NCI-H748 (cell line): Measurements from ENCODE around the gene HDAC1.
"Not testable (repeated sequence)": the region's sequence is repeated elsewhere in the genome, so short reads cannot be mapped to it uniquely, and the experiment has no call there.

Source experiments
- DNase-seq: peaks from one replicate; lab custom pipeline; 2025; ENCODE audit not compliant: unreplicated experiment; lab: John Stamatoyannopoulos, UW

Gene HDAC1

GRCh38 chr1:32291708-32292538, at the start of gene HDAC1:
HDAC1 (plus strand) TSS chr1:32292083; CDS start chr1:32292170, 87 bp downstream.
- peak; percentile 89 for DNase-seq

- peak; percentile 2 for DNase-seq
Observed at GRCh38 chr1:32242341-32242851, 49.5 kb upstream of the HDAC1 start.

- DNase-seq: no peak
Observed at GRCh38 chr1:32246888-32247273, 45.0 kb upstream of the HDAC1 start, which contains the start of gene FAM167B. FAM167B (plus strand) TSS chr1:32247222; CDS start chr1:32247422, 200 bp downstream.

- DNase-seq: no peak
Observed at GRCh38 chr1:32247452-32247851, 44.4 kb upstream of the HDAC1 start.

- DNase-seq: peak; percentile 85
Observed at GRCh38 chr1:32247983-32248889, 43.6 kb upstream of the HDAC1 start.

GRCh38 chr1:32249831-32250525, 41.9 kb upstream of the HDAC1 start:
- DNase-seq: no peak

- DNase-seq: no peak
Observed at GRCh38 chr1:32250893-32251716, 40.8 kb upstream of the HDAC1 start, which contains the start of gene LCK. LCK (plus strand) TSS chr1:32251265; CDS start chr1:32274330, 23,065 bp downstream.

- no peak for DNase-seq
Observed at GRCh38 chr1:32255072-32256071, 36.5 kb upstream of the HDAC1 start.

GRCh38 chr1:32256473-32257226, 35.2 kb upstream of the HDAC1 start:
- no peak for DNase-seq

- DNase-seq: no peak
Observed at GRCh38 chr1:32257227-32257508, 34.7 kb upstream of the HDAC1 start.

GRCh38 chr1:32263236-32263593, 28.7 kb upstream of the HDAC1 start:
- DNase-seq: not testable (repeated sequence)

- DNase-seq: no peak
Observed at GRCh38 chr1:32263744-32264143, 28.1 kb upstream of the HDAC1 start.

GRCh38 chr1:32265846-32266245, 26.0 kb upstream of the HDAC1 start:
- no peak for DNase-seq

GRCh38 chr1:32266921-32267591, 24.8 kb upstream of the HDAC1 start:
- no peak for DNase-seq

- no peak for DNase-seq
Observed at GRCh38 chr1:32269744-32270143, 22.1 kb upstream of the HDAC1 start.

- DNase-seq: no peak
Observed at GRCh38 chr1:32272557-32273390, 19.1 kb upstream of the HDAC1 start.
